AML-193 (cell line): ENCODE results near the gene MYOZ3.

Source experiments
- DNase-seq, 2 experiments: peaks; one replicate each; lab custom pipeline; 2025; lab: John Stamatoyannopoulos, UW

The MYOZ3 gene

DNA sequence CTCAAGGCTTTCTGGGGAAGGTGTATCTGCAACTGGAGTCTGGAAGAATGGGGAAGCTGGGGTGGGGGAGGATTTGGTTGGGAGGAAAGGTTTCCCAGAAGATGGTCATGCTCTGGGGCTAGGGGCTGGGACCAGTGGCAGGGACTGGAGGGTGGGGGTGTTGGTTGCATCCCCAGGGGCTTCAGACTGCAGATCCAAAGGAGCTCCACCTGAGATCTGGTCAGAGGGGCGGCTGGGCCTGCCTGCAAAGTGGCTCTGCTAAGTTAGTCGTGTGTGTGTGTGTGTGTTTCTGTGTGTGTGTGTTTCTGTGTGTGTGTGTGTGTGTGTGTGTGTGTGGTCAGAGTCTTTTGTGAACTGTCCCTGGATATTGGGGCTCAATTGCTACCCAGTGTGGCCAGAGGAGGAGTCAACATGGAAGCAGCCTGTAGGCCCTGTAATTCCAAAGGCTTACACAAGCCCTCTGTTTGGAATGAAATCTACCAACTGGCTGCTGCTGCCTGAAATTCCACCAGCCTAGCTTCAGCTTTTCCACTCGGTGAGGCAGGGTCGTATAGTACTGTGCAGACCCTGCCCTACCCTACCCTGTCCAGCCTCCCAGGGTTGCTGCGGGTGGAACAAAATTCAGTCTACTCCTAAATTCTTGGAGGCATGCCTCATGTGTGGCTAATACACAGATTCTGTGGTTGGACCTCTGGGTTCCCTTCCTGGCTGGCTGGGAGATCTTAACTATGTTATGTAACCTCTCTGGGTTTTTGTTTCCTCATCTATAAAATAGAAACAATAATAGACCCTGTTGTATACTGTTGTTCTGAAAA lies 33.1 kb upstream of the MYOZ3 start:
- DNase-seq, result no peak

DNA sequence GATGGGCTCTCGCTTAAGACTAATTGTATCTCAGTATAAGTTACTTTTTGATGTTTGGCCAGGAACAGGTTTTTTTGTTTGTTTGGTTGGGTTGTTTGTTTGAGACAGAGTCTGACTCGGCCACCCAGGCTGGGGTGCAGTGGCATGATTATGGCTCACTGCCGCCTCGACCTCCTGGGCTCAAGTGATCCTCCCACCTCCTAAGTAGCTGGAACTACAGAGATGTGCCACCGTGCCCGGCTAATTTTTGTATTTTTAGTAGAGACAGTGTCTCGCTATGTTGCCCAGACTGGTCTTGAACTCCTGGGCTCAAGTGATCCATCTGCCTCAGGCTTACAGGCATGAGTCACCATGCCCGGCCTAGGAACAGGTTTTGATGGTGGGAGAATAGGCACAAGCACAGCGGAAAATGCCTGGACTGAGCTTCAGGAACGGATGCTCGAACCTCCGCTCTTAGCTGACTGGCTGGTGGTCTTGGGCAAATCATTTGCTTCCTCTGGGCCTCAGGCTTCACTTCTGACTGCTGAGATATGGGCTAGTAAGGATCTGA lies 32.0 kb upstream of the MYOZ3 start:
- DNase-seq, result no peak

DNA sequence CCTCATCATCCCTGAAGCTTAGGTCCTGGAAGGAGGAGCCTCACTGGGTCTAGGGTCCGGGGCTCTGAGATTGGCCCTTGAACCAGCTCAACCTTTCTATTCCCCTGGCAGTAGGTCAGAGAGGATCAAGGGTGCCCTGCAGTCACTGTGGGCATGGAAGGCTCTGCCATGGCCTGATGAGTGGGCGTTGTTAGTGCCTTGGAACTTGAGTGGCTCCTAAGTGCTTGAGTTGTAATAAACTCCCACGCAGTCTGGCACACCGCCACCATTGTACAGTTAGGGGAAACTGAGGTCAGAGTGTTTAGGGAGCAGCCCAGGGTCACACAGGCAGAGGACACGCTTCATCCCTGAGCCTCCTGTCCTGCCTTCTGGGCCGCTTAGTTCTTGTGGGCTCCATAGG lies 31.0 kb upstream of the MYOZ3 start:
- DNase-seq, result no peak

DNA sequence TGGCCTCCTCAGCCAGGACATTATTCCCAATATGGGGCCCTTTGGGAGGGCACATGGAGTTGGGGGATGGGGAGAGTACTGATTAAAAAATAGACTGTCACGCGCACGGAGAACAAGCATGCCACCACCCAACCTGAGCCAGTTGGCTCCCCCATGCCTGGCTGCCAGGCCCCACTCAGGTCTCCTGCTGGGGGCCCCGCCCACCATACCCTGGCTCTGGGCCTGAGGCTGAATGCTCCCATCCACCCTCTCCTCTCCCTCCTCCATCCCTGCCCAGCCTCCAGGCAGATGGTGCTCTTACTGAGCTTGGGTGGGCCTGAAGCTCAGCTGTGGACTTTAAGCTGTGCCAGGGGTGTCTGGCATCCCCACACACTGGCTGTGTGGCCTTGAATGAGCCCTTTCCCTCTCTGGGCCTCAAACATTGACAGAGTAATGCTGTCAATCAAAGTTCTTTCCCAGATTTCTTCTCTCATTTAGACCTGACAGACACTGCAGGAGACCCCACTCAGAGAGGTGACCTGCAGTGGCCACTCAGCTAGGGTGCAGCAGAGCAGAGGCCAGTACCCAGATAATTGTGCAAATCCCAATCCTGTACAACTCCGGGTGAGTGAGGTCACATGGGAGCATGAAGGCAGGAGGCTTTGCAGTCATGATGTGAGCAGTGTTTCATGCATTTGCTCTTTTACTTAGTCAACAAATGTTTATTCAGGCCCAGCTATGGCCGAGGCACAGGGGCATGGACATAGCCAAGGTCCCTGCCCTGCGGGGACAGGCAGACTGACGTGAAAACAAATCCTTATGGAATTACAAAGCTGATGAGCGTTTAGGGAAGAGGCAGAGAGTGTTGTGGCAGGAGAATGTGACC lies 30.4 kb upstream of the MYOZ3 start:
- DNase-seq, result no peak

DNA sequence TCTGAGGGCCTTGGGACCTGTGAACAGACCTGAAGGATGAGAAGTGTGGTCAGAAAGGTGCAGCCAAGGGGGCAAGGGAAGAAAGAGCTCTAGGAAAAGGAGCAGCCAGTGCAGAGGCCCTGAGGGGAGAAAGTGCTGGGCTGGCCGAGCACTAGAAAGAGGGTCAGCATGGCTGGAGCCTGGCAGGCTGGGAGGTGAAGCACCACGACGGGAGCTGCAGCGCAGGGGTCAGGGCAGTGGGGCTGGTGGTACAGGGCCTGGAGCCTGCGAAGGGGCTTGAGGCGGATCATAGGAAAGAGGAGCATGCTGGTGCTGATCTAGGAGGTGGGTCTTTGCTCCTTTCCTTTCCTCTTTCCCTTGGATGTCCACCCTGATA lies 29.7 kb upstream of the MYOZ3 start:
- no peak for DNase-seq

DNA sequence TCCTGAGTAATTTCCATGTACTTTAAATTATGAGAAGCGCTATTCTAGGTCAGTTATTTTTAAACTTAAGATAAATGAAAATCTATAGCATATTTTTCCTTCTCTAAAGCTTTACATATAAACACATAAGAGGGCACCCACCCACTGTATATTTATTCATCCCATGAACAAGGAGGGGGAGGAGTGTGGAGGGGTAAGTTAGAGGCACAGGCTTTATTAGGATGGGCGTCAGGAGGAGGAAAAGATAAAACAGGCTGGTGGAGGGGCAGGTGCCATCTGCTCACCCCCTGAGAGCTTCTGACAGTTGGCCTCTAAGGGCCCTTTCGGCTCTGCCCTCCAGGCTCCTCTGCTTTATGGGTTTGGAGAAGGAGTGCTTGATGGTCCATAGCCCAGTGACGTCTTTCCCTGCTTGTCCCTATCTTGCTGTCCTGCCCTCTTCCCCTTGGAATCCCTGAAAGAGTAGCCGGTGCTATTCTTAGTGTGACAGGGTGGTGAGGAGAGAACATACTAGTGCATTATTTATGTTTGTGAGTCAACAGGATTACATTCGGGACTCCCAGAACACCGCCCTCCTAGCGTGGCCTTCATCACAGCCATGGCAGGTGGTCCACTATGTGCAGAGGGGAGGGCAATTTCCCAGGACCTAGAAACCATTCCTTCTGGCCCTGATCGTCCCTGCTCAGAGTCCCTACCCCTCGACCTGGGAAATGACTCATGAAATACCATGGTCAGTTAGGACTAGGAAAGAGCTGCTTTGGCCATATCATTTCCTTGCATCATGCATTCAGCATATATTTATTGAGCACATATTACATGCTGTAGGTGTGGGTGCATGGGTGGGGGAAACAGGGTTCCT lies 28.5 kb upstream of the MYOZ3 start:
- DNase-seq, result no peak

DNA sequence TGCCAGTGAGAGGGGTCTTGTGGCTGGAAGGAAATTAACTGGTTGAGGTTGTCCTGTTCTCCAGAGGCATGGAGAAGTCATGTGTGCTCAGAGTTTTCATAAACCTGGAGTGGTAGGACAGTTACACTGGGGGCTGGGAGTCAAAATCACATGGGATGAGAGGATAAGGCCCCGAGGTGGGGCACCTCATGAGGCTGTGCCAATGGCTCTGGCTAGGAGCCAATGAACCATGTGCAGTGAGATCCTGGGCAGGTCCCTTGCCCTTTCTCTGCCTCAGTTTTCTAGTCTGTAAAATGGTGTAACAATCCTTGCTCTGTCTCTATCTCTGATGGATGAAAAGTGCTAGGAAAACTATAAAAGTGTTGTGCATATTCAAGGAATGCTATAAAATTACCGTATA lies 27.6 kb upstream of the MYOZ3 start:
- no peak for DNase-seq

DNA sequence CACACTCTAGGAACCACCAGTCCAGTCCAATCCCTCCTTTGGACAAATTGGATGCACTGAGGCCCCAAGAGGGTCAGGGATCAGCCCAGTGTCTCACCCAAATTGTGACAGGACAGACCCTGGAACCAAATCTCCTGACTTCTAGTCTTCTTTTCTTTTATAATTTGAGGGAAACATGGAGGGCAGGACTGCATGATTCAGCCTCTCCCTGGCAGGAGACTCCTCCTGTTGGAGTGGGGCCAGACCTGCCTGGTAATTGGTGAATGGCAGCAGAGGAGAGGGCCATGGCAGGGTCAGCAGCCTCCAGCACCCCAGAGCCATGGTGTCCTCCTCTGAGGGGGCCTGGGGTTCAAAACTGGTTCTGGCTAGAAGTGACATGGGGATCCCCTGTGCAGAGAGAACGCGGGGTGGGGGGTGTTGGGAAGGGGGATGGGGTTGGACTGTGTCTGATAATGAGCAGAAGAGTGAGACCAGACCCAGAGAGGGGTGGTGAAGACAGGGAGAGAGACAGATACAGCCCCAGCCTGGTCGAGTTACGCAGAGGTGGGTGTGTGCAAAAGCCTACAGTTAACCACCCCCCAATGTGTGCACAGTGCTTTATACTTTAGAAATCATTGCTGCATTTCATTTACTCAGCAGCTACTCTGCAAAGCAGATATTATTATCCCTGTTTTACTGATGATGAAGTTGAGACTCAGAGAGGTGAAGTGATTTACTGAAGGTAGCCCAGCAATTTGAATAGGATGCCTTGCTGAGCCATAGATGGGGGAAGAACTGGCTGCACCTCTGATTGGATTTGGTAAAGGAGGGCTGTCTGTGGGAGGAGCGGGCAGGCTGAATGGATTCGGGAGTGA lies 24.4 kb upstream of the MYOZ3 start:
- no peak for DNase-seq

DNA sequence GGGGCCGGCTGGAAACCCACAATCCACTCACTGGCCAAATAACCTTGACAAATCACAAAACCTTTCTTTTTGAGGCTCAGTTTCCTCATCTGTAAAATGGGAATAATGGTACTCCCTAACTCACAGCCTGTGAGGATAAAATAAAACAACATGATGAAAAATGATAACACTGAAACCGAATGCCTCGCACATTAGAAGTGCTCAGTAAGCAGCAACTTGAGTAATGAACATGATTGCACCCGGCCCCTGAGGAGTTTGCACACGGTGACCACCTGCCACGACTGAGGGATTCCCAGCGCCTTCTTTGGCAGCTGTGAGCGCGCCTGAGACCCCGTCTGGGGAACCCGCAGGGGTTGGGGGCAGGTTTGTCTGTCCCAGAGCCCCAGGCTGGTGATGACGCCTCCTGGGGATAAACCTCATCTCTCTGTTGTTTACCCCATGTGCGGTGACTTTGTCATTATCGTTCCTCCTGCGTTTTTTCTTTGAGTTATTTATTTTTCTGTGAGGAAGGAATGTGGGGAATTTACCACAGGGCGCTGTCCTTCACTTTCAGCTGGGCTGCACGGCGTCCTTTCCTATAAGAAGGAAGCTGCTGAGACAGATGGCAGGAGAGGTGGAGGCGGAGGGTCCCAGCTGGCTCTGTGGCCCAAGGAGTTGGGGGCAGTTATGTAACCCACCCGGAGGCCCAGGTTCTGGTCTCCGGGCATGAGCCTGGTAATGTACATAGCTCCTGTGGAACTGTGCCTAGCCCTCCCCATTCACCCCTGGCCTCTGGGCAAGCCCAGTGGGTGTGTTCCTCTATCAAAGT lies 23.6 kb upstream of the MYOZ3 start:
- DNase-seq, result no peak

DNA sequence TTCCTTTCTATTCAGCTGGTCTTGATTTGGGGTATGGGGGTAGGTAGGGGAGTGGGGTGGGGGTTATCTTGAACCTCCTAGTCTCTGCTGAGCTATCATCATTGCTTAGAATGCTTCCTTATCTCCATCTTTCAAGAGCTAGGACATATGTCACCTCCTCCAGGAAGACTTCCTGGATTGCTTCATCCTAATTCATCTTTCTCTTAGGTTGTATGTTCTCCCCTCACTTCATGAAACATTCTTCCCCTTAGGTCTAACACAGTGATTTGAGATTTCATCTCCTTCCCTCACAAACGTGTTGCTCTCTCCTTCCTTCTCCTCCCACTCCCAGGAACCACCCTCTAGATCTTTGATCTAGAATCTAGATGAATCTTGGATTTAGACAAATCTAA lies 23.0 kb upstream of the MYOZ3 start:
- no peak for DNase-seq

DNA sequence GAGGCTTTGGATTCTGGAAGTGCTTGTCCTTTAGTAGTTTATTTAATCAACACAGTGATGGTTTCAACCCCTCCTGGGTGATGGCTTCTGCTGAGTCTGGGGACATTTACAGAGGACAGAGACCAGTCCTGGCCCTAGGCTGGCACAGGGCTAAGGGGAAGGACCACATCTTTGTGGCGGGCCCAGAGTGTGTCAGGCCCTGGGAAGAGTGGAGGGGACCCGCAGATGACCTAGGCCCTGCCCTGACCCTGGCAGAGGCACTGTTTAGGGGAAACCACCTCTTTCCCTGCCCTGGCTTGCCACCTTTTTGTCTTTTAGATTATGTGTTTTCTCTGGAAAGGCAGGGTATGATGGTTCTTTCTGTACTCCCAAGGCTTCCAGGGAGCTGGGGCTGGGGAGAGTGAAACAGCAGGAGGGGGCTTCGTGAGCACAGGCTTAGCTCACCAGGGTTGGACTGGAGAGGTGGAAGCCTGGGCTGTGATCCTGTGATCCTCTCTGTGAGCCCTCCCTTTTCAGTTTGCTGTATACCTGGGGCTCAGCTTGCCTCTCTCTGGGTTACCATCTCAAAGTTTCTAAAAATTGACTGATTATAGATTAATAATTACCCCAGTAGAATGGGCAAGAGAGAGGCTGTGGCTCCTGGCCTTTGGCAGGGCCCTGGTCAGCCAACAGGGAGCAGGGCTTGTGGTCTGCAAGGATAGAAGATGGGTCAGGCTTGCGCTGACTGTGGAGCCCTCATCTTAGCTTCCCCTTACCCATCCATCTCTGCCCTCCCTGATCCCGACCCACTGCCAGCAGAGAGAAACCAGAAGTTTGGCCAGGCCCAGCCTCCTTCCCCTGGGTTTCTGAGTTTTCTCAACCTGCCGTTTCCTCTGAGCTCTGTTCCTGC lies 22.3 kb upstream of the MYOZ3 start:
- DNase-seq, result no peak

DNA sequence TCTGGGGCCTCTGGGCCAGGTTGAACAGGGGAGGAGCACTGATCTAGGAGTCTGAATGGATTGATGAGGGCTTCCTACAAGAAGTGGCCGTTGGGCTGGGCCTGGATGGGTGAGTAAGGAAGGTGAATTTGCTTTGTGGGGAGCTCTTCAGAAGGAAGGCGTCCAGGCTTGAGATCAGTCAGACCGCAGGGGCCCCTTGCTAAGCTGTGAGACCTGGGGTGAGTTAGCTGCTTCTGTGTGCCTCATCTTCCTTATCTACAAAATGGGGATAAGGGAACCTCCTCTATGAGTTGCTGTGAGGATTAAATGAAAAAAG lies 21.7 kb upstream of the MYOZ3 start:
- no peak for DNase-seq

DNA sequence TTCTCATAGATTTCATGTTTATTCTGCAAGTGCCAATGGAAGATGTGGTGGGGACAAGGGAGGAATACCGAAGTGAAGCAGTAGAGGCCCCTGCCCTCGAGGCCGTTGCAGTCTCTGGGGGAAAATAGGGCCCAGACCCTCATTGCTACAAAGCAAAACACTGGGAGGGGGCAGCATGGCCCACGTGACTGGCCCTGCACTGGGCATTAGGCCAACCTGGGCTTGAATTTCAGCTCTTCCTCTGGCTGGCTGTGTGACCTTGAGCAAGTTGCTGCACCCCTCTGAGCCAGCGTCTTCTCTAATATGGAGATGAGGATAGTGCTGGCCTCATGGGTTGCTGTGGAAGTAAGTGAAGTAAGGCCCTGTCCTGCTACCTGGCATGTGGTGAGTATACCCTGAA lies 21.3 kb upstream of the MYOZ3 start:
- DNase-seq, result no peak

DNA sequence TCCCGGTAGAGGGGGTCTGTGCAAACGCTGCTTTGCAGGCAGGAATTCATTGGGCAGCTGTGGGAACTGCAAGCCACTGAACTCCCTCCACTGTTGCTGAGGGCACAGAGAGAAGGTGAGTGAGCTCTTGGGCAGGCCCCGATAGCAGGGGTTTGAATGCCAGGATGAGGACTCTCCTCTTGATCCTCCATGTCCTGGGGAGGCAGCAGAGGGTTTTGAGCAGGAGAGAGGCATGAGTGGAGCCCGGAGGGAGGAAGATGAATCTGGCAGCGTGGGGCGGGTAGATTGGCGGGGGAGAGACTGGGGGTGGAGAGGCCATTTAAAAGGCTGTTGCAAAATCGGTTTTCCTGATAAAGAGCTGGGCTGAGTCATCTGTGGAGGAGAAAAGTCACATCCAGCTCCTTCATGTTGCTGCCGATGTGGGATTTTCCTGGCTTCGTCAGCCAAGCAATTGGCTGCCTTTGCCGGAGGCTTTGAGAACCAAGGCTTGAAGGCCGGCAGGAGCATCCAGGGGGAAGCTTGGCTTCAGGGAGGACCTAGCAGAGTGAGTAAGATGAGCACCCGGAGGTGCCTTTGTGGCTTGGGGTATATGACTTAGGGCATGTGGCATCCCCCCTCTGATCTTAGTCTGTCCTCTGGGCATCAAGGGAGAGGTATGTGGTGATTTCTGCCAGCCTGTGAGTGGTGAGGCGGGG lies 20.6 kb upstream of the MYOZ3 start, which contains the start of gene SYNPO:
TSS of gene SYNPO (plus strand) at position 350 of the 695 bp plus-strand sequence. CDS start 7,616 bp downstream, outside the sequence.
- DNase-seq, result peak; percentile 18 to 24

DNA sequence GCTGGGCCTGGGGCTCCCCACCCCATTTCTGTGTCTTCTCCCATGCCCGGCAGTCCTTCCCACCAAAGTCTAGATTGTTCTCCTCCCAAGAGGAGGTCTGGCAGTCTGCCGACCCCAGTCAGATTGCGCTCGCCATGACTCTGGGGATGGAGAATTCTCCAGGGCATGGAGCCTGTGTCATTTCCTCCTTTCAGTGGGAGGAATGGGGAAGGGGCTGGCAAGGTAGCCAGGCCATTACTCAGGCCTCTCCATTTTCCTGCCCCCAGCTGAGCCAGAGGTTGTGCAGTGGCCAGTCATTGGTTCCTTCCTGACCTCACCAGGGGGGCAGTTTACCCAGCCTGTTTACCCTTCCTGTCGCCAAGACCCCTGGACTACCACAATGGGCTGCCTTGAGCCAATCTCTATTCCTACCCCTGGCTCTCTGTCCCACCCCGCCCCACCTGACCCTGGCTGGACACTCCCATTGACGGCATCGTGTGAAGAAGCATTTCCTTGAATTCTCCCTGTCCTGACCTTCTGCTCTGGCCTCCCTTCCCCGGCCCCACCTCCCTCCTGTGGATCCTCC lies 20.0 kb upstream of the MYOZ3 start:
- no peak for DNase-seq

DNA sequence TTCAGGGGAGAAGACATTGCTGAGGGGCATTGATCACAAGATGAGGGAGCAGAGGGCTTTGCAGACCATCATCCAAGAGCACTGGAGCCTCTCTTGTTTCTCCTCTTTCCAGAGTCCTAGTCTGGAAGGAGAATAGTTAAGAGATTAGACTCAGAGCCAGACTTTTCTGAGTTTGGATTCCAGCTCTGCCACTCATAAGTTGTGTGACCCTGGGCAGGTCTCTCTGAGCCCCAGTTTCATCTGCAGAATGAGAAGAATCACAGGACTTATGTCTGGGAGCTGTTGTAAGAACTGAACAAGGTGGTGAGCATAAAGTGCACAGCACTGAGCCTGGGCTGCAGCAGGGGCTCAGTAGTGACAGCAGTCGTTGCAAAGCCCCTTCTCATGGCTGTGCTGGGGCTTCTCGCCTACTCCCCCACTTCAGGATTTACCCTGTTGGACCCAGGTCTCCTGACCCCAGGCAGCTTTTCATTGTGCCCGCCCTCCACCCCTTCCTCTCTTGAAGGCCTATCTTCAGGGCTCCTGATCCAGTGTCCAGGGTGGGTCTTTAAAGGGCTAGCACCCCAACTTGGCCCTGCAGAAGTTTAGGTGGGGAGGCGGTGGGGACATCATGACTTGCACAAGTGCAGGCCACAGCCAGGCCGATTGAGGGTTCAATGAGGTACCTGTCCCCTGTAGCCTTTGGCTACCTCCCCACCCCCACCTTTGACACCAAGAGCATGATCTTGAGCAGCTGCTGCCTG lies 19.1 kb upstream of the MYOZ3 start:
- no peak for DNase-seq

DNA sequence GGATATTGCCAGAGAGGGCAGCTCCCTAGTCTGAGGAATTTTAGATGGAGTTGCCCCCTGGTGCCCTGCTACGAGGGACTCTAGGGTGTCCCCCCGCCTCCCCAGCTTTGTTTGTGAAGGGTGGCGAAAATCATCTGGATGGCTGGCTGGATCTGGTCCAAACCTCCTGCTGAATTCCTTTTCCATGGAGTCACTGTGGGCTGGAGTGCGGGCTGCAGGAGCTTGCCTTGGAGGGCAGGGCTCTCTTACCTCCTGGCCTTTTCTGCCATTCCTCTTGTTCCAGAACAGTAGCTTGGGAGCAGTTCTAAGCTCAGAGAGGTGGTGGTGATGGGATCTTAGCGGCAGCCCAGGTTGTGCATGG lies 18.5 kb upstream of the MYOZ3 start:
- no peak for DNase-seq
